ENCODE results near the gene HDAC4.

- TF ChIP-seq REST (tag by site-specific recombination; IDR thresholded peaks at IDR 0.05), result no peak
- TF ChIP-seq ZBTB8A (tag by site-specific recombination; IDR thresholded peaks at IDR 0.05), result no peak
- TF ChIP-seq ZFHX2 (tag by site-specific recombination; conservative IDR thresholded peaks at IDR 0.05), result no peak
- no peak for TF ChIP-seq ZBTB1 (tag by site-specific recombination; IDR thresholded peaks at IDR 0.05)
- TF ChIP-seq, protein P1, sequence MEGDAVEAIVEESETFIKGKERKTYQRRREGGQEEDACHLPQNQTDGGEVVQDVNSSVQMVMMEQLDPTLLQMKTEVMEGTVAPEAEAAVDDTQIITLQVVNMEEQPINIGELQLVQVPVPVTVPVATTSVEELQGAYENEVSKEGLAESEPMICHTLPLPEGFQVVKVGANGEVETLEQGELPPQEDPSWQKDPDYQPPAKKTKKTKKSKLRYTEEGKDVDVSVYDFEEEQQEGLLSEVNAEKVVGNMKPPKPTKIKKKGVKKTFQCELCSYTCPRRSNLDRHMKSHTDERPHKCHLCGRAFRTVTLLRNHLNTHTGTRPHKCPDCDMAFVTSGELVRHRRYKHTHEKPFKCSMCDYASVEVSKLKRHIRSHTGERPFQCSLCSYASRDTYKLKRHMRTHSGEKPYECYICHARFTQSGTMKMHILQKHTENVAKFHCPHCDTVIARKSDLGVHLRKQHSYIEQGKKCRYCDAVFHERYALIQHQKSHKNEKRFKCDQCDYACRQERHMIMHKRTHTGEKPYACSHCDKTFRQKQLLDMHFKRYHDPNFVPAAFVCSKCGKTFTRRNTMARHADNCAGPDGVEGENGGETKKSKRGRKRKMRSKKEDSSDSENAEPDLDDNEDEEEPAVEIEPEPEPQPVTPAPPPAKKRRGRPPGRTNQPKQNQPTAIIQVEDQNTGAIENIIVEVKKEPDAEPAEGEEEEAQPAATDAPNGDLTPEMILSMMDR (tag by site-specific recombination; IDR thresholded peaks at IDR 0.05), result no peak
Measured at GRCh38 chr2:239127513-239127912, 273.3 kb downstream of the HDAC4 start.
